ENCODE data around the gene SP5. TPM values are rescaled to one million over a fixed set of nuclear protein-coding genes. Genes with fewer than 3 reads are reported as not detected.

Gene SP5
- total and polyA plus RNA-seq, 5 donors: 0.94 TPM; not detected in 4

DNA sequence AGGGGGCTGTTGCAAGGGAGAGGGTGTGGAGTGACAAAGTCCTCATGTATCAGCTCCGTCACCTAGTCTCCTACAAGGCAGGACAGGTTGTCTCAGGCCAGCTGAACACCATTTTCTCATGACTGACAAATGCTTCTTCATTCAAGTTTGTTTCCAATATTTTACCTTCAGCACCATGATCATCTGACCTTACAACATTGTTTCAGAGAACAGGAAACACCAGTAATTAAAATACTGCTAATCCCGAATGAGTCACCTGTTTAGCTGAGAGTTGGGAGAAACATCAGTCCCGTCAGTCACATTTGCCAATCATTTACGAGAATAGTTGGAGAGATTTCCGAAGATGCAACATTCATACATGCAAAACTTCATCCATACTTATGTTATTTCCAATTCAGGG lies 25.7 kb upstream of the SP5 start:
- Histone ChIP-seq H3K27me3 (ENCODE audit: control insufficient read depth, insufficient read depth) (no peaks in the 10 kb centered on the region), H3K9me3 (ENCODE audit: control insufficient read depth, low read length) (no peaks in the 10 kb centered on the region), H3K27ac (ENCODE audit: low read length) (no peak overlapping the region), H3K4me1 (ENCODE audit: control insufficient read depth, insufficient read depth, low read length) (no peaks in the 10 kb centered on the region), H3K4me3 (ENCODE audit: low read length) (no peak overlapping the region)
- WGBS: 83% methylated on average over 5 of the region's 5 CpGs
- no peak for ATAC-seq
- DNase-seq: no peak
- intact Hi-C loops (cut with DNase I): no loop called here

DNA sequence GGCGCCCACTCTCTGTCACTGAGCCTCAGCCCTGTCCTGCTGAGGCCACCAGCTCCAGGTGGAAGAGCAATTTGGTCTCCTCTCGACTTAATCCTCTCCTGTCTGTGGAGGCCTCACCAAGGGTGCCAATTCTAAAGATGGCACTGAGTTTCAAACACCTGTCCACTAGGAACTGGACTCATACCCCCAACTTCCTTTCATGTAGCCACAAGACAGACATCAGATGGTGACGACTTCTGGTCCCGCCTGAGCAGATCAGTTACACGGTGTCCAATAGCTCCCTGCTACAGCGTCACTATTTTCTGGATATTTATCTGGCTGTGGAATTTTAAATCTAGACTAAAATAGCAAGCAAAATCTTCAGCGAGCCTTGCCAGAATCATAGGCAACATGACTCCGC lies 24.5 kb upstream of the SP5 start:
- Histone ChIP-seq H3K27me3 (ENCODE audit: control insufficient read depth, insufficient read depth) (no peaks in the 10 kb centered on the region), H3K4me3 (ENCODE audit: low read length) (no peak overlapping the region), H3K27ac (ENCODE audit: low read length) (no peak overlapping the region), H3K4me1 (ENCODE audit: control insufficient read depth, insufficient read depth, low read length) (no peaks in the 10 kb centered on the region), H3K9me3 (ENCODE audit: control insufficient read depth, low read length) (no peaks in the 10 kb centered on the region)
- ATAC-seq: no peak
- intact Hi-C loops (cut with DNase I): no loop called here
- DNase-seq: no peak
- WGBS: 65% methylated on average over 8 of the region's 8 CpGs

DNA sequence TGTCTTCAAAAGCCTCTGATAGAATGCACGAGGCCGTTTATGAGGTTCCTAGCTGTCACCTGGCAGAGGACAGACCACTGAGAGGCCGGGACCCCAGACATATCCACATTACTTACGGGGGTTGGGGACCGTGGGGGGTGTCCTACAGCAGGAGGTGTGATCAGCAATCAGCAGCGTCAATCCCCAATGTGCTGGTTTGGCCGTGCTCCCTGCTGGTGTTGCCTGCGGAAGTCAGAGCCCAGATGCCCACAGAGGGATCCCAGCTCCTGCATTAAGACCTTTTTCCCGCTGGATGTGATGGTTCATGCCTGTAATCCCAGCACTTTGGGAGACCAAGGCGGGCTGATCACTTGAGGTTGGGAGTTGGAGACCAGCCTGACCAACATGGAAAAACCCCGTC lies 20.8 kb upstream of the SP5 start:
- Histone ChIP-seq H3K9me3 (ENCODE audit: control insufficient read depth, low read length) (no peaks in the 10 kb centered on the region), H3K4me1 (ENCODE audit: control insufficient read depth, insufficient read depth, low read length) (no peaks in the 10 kb centered on the region), H3K27ac (ENCODE audit: low read length) (no peak overlapping the region), H3K4me3 (ENCODE audit: low read length) (no peak overlapping the region), H3K27me3 (ENCODE audit: control insufficient read depth, insufficient read depth) (no peaks in the 10 kb centered on the region)
- DNase-seq (no peak), ATAC-seq (no peak)
- intact Hi-C loops (cut with DNase I): no loop called here
- 59% methylated on average over 11 of the region's 11 CpGs for WGBS

DNA sequence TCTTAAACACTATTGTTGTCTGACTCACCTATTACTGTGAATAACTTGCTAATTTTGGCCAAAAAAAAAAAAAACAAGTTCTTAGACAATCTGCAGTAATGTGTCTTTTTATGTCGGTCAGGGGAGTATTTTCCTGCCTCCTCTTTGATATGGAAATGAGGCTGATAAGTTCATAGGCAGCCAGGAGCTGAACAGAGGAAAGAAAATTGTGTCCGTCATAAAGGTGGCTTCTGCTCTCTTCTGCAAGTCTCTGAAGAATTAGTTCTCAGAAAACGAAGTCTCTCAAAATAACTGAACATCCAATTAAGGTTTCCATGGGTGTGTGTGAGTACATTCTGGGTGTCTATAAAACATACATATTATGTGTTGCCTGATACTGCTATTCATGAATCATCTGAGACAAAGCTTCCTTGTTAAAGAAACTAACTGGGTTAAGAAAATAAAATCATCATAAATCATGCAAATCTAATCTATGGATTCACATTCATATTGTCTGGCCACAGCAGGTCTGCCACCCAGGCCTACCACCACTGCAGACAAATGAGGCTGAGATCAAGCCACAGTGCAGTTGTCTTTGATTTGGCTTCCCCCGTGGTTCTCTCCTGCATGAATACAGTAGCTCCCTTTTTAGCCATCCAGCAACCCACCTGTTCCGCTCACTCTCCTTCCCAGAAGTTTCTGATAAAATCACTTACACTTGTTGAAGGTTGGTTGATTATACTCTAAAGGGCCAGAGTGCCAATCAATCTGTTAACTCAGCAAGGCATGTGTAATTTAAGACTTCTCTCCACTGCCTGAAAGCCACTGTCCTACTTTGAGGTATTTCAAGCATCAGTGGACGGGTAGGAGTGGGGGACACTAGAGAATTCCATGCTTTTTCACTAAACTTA lies 19.4 kb upstream of the SP5 start:
- 61% methylated on average over 6 of the region's 6 CpGs for WGBS
- intact Hi-C loops (cut with DNase I): no loop called here
- Histone ChIP-seq H3K27me3 (ENCODE audit: control insufficient read depth, insufficient read depth) (no peaks in the 10 kb centered on the region), H3K27ac (ENCODE audit: low read length) (no peak overlapping the region), H3K9me3 (ENCODE audit: control insufficient read depth, low read length) (no peaks in the 10 kb centered on the region), H3K4me3 (ENCODE audit: low read length) (no peak overlapping the region), H3K4me1 (ENCODE audit: control insufficient read depth, insufficient read depth, low read length) (no peaks in the 10 kb centered on the region)
- DNase-seq: no peak
- no peak for ATAC-seq

DNA sequence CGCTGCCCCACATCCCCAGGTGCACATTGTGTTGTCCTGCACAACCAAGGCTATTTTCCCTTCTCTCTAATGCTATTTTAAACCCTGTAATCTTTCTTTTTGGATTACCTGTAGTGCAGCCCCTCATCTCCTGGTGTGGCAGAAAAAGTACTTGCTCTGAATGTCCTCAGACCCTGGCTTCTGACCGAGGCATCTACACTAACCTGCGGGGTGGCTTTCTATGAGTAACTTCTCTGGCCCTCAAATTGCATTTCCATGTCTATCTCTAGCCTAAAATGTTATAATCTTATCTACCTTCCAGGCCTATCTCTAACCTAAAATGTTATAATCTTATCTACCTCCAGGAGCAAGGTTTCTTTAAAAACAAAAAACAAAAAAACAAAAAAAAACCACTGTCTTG lies 18.2 kb upstream of the SP5 start:
- intact Hi-C loops (cut with DNase I): no loop called here
- H3K9me3 ChIP-seq (ENCODE audit: control insufficient read depth, low read length): no peaks in the 10 kb centered on the region
- no peak overlapping the region for H3K27ac ChIP-seq (ENCODE audit: low read length)
- H3K4me3 ChIP-seq (ENCODE audit: low read length): no peak overlapping the region
- no peaks in the 10 kb centered on the region for H3K4me1 ChIP-seq (ENCODE audit: control insufficient read depth, insufficient read depth, low read length)
- ATAC-seq (no peak), DNase-seq (no peak)
- H3K27me3 ChIP-seq (ENCODE audit: control insufficient read depth, insufficient read depth): no peaks in the 10 kb centered on the region
- 87% methylated on average over 3 of the region's 3 CpGs for WGBS

DNA sequence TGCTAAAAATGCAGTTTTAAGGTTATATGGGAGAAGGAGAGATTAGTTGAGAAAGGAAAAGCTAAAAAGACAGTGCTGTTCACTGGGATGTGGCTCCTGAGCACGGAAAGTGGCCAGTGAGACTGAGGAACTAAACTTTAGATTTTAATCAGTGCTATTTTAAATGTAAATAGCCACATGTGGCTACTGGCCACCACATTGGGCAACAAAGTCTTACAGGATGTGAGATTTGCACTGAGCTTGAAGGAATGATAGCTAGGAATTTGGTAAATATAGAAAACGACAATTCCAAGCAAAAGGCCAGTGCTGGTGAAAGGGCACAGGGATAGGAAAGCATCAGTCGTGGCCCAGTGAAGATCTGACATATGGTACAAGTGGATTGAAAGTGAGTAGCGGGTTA lies 14.1 kb upstream of the SP5 start:
- H3K4me3 ChIP-seq (ENCODE audit: low read length): no peak overlapping the region
- ATAC-seq: no peak
- no peak for DNase-seq
- no peak overlapping the region for H3K27ac ChIP-seq (ENCODE audit: low read length)
- no peaks in the 10 kb centered on the region for H3K9me3 ChIP-seq (ENCODE audit: control insufficient read depth, low read length)
- H3K27me3 ChIP-seq (ENCODE audit: control insufficient read depth, insufficient read depth): no peaks in the 10 kb centered on the region
- WGBS: 62% methylated on average over 4 of the region's 4 CpGs
- intact Hi-C loops (cut with DNase I): no loop called here
- H3K4me1 ChIP-seq (ENCODE audit: control insufficient read depth, insufficient read depth, low read length): no peaks in the 10 kb centered on the region

DNA sequence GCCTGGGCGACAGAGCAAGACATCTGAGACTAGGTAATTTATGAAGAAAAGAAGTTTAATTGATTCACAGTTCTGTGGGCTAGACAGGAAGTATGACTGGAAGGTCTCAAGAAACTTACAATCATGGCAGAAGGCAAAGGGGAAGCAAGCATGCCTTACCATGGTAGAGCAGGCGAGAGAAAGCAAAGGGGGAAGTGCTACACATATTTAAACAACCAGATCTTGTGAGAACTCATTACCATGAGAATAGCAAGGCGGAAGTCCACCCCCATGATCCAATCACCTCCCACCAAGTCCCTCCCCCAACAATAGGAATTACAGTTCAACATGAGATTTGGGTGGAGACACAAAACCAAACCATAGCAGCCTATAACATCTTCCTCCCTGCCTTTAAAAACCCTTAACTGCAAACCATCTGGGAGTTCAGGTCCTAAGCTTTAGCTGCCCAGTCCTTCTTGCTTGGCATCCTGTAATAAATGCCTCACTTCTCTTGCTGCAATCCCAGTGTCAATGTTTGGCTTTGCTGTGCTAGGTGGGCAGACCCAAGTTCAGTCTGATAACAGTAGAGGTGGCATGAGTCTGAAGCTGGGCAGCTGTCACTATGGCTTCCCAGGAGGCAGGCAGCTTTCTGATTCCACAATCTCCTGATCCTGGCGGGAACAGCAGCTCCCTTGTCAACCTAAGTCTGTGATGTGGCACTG lies 11.2 kb upstream of the SP5 start:
- ATAC-seq (no peak), DNase-seq (no peak)
- no peak overlapping the region for H3K4me3 ChIP-seq (ENCODE audit: low read length)
- no peaks in the 10 kb centered on the region for H3K9me3 ChIP-seq (ENCODE audit: control insufficient read depth, low read length)
- no peaks in the 10 kb centered on the region for H3K4me1 ChIP-seq (ENCODE audit: control insufficient read depth, insufficient read depth, low read length)
- intact Hi-C loops (cut with DNase I): no loop called here
- 77% methylated on average over 4 of the region's 4 CpGs for WGBS
- no peaks in the 10 kb centered on the region for H3K27me3 ChIP-seq (ENCODE audit: control insufficient read depth, insufficient read depth)
- no peak overlapping the region for H3K27ac ChIP-seq (ENCODE audit: low read length)

DNA sequence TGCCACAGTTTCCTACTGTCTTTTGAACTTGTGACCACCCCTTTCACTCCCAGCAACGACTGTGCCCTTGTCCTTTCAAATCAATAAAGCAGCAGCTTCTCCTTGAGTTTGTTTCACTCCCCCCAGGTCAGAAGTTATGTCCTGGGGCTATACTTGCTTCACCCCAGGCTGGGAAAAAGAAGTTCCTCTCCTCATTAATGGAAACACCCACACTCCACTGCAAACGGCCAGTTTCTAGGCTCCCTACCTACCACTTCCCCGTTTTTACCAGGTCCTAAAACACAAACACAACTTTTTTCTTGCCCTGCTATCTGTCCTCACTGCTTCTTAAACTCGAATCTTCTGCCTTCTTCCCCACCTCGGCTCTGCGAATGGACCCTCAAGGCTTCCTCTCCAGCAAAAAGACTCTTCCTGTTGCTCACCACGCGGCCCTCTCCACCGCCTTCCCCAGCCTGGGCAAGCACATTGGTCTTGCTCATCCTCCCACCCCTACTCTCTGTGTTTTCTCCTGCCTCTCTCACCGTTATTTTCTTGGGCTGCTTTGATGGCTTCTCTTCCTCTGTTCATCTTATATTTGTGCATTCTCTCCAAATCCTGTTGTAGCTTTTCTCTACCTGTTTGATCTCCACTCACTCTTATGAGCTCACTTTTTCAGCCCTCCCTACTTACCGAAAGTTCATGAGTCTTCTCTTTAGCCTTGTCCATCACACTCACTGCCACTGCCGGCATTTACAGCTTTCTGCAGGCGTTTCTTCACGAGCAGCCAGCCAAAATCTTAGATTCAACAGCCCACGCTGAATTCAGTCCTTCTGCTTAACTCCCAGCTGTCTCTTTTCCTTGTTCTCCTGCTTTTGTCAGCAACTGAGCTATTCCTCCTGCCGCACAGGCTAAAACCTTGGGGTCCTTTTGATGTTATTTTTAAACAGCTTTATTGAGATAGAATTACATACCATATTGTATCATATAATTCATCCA lies 7.0 kb upstream of the SP5 start:
- no peaks in the 10 kb centered on the region for H3K9me3 ChIP-seq (ENCODE audit: control insufficient read depth, low read length)
- no peak for DNase-seq
- WGBS: 29% methylated on average over 16 of the region's 16 CpGs
- no peaks in the 10 kb centered on the region for H3K27me3 ChIP-seq (ENCODE audit: control insufficient read depth, insufficient read depth)
- H3K4me1 ChIP-seq (ENCODE audit: control insufficient read depth, insufficient read depth, low read length): no peaks in the 10 kb centered on the region
- H3K27ac ChIP-seq (ENCODE audit: low read length): no peak overlapping the region
- intact Hi-C loops (cut with DNase I): no loop called here
- ATAC-seq: no peak
- H3K4me3 ChIP-seq (ENCODE audit: low read length): no peak overlapping the region

DNA sequence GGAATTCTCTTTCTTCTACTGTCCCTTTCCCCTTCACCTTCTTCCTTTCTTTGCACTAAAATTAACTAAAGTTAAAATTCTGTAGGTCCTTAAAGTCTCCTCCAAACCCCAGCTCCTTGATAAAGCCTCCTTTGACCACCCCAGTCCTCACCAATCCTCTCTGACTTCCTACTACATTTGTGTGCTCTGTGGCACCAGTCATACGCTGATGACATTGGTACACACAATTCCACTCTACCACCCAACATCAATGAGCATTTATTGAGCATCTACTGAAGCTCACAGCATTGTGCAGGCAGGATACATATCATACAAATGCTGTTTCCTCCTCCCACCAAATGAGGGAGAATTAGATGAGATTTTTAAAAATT lies 4.5 kb upstream of the SP5 start:
- H3K4me1 ChIP-seq (ENCODE audit: control insufficient read depth, insufficient read depth, low read length): peaks cover 3% of the 10 kb centered on the region
- no peaks in the 10 kb centered on the region for H3K9me3 ChIP-seq (ENCODE audit: control insufficient read depth, low read length)
- WGBS: 65% methylated on average over 1 of the region's 1 CpG
- no peak overlapping the region for H3K27ac ChIP-seq (ENCODE audit: low read length)
- intact Hi-C loops (cut with DNase I): loop anchor here in 1 of 4 donors (10.0 kb wide), 1 partner anchor 206 kb away; no protein-coding TSS in a partner anchor
- DNase-seq: no peak
- H3K27me3 ChIP-seq (ENCODE audit: control insufficient read depth, insufficient read depth): no peaks in the 10 kb centered on the region
- H3K4me3 ChIP-seq (ENCODE audit: low read length): no peak overlapping the region
- no peak for ATAC-seq

DNA sequence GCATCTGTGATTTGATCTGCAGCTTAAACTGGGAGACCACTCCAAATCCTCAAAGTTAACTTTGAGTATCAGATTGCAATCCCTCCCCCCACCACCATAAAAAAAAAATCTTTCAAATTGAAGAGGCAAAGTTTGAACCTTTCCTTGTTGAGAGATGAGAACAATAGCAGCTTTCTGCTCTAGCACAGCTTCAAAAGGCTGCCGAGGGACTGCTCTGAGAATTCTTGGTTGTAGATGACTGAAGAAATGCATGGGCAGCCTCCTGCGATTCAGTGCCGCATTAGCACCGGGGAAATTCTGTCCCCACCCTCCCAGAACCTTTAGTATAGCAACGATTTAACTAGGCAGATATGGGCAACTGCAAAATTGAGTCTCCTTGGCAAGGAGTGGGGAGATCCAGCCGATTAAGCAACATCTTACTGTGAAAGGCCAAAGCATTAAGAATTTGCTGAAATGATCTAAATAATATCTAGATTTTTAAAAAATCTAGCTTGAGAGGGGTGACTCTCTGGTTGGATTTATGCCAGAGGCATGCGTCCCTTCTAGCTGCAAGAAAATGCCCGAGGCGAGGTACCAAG lies 3.9 kb upstream of the SP5 start:
- WGBS: 5% methylated on average over 9 of the region's 9 CpGs
- H3K4me1 ChIP-seq (ENCODE audit: control insufficient read depth, insufficient read depth, low read length): peaks cover 3% of the 10 kb centered on the region
- ATAC-seq: no peak
- no peaks in the 10 kb centered on the region for H3K9me3 ChIP-seq (ENCODE audit: control insufficient read depth, low read length)
- DNase-seq: no peak
- no peak overlapping the region for H3K27ac ChIP-seq (ENCODE audit: low read length)
- no peak overlapping the region for H3K4me3 ChIP-seq (ENCODE audit: low read length)
- intact Hi-C loops (cut with DNase I): loop anchor here in 1 of 4 donors (10.0 kb wide), 1 partner anchor 206 kb away; no protein-coding TSS in a partner anchor
- H3K27me3 ChIP-seq (ENCODE audit: control insufficient read depth, insufficient read depth): no peaks in the 10 kb centered on the region
